SK-N-SH (cell line): ENCODE data around the gene DGKH. TPM values are rescaled to one million over a fixed set of nuclear protein-coding genes. Genes with fewer than 3 reads are reported as not detected.

ENCODE experiments used
- CTCF ChIA-PET: fragments of 300-600, 350-600 bp; formaldehyde crosslinking; extraction: SDS; loops from one replicate; lab custom pipeline; 2021; lab: Yijun Ruan, JAX
- POLR2A ChIA-PET: fragments of 350-600 bp; sonication (Branson Sonifier 250); formaldehyde crosslinking; extraction: SDS; loops from one replicate; lab custom pipeline; 2020; ENCODE audit warnings: antibody characterized with exemption, inconsistent platforms; lab: Yijun Ruan, JAX
- DNase-seq: peaks from one replicate; pipeline ENCODE4 v3.0.0; 2012
- H2AFZ ChIP-seq: fragments of 200-600 bp; sonication (generic); 2 replicates; pipeline ENCODE4 v1.8.1; 2016; ENCODE audit warnings: antibody characterized with exemption, mild to moderate bottlenecking, low read depth
- H3F3A ChIP-seq: fragments of 200-600 bp; sonication (generic); replicated peaks from 2 replicates; pipeline ENCODE3; 2016; ENCODE audit warnings: antibody characterized with exemption, mild to moderate bottlenecking; ENCODE audit not compliant: insufficient read depth
- H3K27ac ChIP-seq, 2 experiments: fragments of 200-500 bp in 1 of 2; fragments of 200-600 bp in 1 of 2; sonication (Bioruptor generic) in 1 of 2; sonication (generic), shearing (Covaris generic) in 1 of 2; 2 replicates each; pipeline versions ENCODE4 v1.5.1 to v1.6.1; 2014 to 2016; ENCODE audit warnings: low read depth in 2 of 2, inconsistent platforms in 1 of 2, low read length in 1 of 2, mild to moderate bottlenecking in 1 of 2, mixed read lengths in 1 of 2
- H3K27me3 ChIP-seq: fragments of 200-600 bp; sonication (generic), shearing (Covaris generic); 2 replicates; pipeline ENCODE4 v1.6.1; 2016; ENCODE audit warnings: mixed run types; ENCODE audit not compliant: insufficient read depth
- H3K36me3 ChIP-seq, 2 experiments: fragments of 200-500 bp in 1 of 2; fragments of 200-600 bp in 1 of 2; sonication (Bioruptor generic) in 1 of 2; sonication (generic) in 1 of 2; replicated peaks in 1 of 2; 2 replicates each; pipeline versions ENCODE3 to v1.5.1; 2014 to 2016; ENCODE audit warnings: low read length in 1 of 2, mild to moderate bottlenecking in 1 of 2; ENCODE audit not compliant: insufficient read depth in 2 of 2, control insufficient read depth in 1 of 2
- H3K4me1 ChIP-seq, 2 experiments: fragments of 200-500 bp in 1 of 2; fragments of 200-600 bp in 1 of 2; sonication (Bioruptor generic) in 1 of 2; sonication (generic), shearing (Covaris generic) in 1 of 2; 2 replicates each; pipeline versions ENCODE4 v1.5.1 to v1.6.1; 2014 to 2016; ENCODE audit warnings: low read depth in 1 of 2, low read length in 1 of 2, mixed run types in 1 of 2; ENCODE audit not compliant: insufficient read depth in 2 of 2, control insufficient read depth in 1 of 2
- H3K4me2 ChIP-seq: fragments of 200-600 bp; sonication (generic), shearing (Covaris generic); 2 replicates; pipeline ENCODE4 v1.6.1; 2017; ENCODE audit warnings: mixed run types
- H3K4me3 ChIP-seq, 2 experiments: fragments of 200-500 bp in 1 of 2; fragments of 200-600 bp in 1 of 2; sonication (Bioruptor generic) in 1 of 2; sonication (generic), shearing (Covaris generic) in 1 of 2; 2 replicates each; pipeline versions ENCODE4 v1.5.1 to v1.8.1; 2014 to 2016; ENCODE audit warnings: low read depth in 2 of 2, inconsistent platforms in 1 of 2, low read length in 1 of 2, mild to moderate bottlenecking in 1 of 2, mixed read lengths in 1 of 2, moderate library complexity in 1 of 2
- H3K79me2 ChIP-seq: fragments of 200-600 bp; sonication (generic); 2 replicates; pipeline ENCODE4 v1.8.1; 2017; ENCODE audit warnings: mild to moderate bottlenecking; ENCODE audit not compliant: insufficient read depth
- H3K9ac ChIP-seq: fragments of 200-600 bp; sonication (generic); 2 replicates; pipeline ENCODE4 v1.6.1; 2017; ENCODE audit warnings: mixed run types
- H3K9me2 ChIP-seq: fragments of 200-600 bp; sonication (generic); 2 replicates; pipeline ENCODE4 v1.6.1; 2017; ENCODE audit warnings: mixed run types
- H3K9me3 ChIP-seq: fragments of 200-600 bp; sonication (generic); 2 replicates; pipeline ENCODE4 v1.6.1; 2017; ENCODE audit warnings: mixed run types, mild to moderate bottlenecking, moderate library complexity
- H4K20me1 ChIP-seq: fragments of 200-600 bp; sonication (generic); 2 replicates; pipeline ENCODE4 v1.6.1; 2017; ENCODE audit warnings: mild to moderate bottlenecking, mixed run types; ENCODE audit not compliant: insufficient read depth
- ELF1 ChIP-seq: IDR thresholded peaks from 2 replicates; pipeline ENCODE4 v1.4.0; 2012
- EP300 ChIP-seq, 2 experiments: IDR thresholded peaks; 2 replicates each; pipeline versions ENCODE4 v1.4.0 to v1.6.1; 2012; ENCODE audit warnings: borderline replicate concordance in 1 of 2, low read depth in 1 of 2, low read length in 1 of 2
- TEAD4 ChIP-seq: IDR thresholded peaks from 2 replicates; pipeline ENCODE4 v1.4.0; 2012; ENCODE audit warnings: mild to moderate bottlenecking, borderline replicate concordance; ENCODE audit not compliant: insufficient read depth
- WGBS: methylation state at CpG from one replicate; pipeline ENCODE4 v1.1.6; 2017; ENCODE audit warnings: low lambda C conversion rate; 5-methylcytosine and 5-hydroxymethylcytosine counted together
- polyA plus RNA-seq, 3 experiments: library from polyadenylated mRNA; depleted of rRNA; stranded (reverse); fragments of >200 nt; gene quantifications; 2 replicates each; pipeline ENCODE4 v1.2.3, GENCODE V29; 2012
- small RNA-seq, 7 experiments: library from RNA; depleted of rRNA; stranded (forward); fragments of <200 nt; gene quantifications; one replicate each; pipeline ENCODE3, GENCODE V24; 2012
- TF ChIP-seq, protein P1 (sequence below): fragments of 150-350 bp; IDR thresholded peaks from 2 replicates; pipeline ENCODE4 v1.6.1; 2017; ENCODE audit warnings: antibody characterized with exemption, low read length, low read depth, borderline replicate concordance
- TF ChIP-seq, protein P2 (sequence below): IDR thresholded peaks from 2 replicates; pipeline ENCODE4 v1.6.1; 2012; ENCODE audit warnings: mild to moderate bottlenecking, low read depth, low read length, moderate library complexity

The DGKH gene
- polyA plus RNA-seq, 1 of the 3 experiments (the other 2 are of a cell fraction) = 2.5 TPM

DNA sequence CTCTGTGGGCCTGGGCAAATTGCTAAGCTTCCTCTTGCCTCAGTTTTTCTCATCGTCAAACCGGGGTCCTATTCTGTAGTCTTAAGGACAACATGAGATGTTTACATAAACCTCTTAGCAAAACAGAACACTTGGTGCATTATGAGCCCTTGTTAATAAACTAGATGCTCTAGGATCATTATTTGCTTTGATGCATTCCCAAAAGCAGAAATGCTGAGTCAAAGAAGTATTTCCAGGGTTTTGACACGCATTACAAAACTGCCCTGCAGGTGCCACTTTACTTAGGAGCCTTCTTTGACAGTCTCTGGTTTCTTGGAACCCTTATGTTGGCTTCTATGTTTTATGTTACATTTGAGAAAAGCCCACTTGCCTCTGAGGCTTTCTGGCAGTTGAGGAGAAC is 235.6 kb downstream of the DGKH start:
- Histone ChIP-seq H3K9ac (no peak overlapping the region), H2AFZ (no peak overlapping the region), H3F3A (no peaks in the 10 kb centered on the region), H3K9me2 (no peaks in the 10 kb centered on the region), H4K20me1 (no peaks in the 10 kb centered on the region; the same call in none of the 2 replicates), H3K27ac (no peak overlapping the region), H3K27me3 (no peaks in the 10 kb centered on the region), H3K4me1 (no peaks in the 10 kb centered on the region; a peak in 3 of 4 replicates), H3K79me2 (peaks cover 52% of the 10 kb centered on the region), H3K9me3 (no peaks in the 10 kb centered on the region), H3K36me3 (peaks cover 29 to 33% of the 10 kb centered on the region in 2 experiments), H3K4me2 (no peak overlapping the region), H3K4me3 (no peak overlapping the region)
- DNase-seq = no peak
- TF ChIP-seq, protein P1, sequence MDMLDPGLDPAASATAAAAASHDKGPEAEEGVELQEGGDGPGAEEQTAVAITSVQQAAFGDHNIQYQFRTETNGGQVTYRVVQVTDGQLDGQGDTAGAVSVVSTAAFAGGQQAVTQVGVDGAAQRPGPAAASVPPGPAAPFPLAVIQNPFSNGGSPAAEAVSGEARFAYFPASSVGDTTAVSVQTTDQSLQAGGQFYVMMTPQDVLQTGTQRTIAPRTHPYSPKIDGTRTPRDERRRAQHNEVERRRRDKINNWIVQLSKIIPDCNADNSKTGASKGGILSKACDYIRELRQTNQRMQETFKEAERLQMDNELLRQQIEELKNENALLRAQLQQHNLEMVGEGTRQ = no peak
- TF ChIP-seq TEAD4 (no peak), ELF1 (no peak), EP300 (IDR thresholded peaks at IDR 0.05; ENCODE audit: borderline replicate concordance in 1 of 2, low read depth in 1 of 2, low read length in 1 of 2) (no peak)
- TF ChIP-seq, protein P2, sequence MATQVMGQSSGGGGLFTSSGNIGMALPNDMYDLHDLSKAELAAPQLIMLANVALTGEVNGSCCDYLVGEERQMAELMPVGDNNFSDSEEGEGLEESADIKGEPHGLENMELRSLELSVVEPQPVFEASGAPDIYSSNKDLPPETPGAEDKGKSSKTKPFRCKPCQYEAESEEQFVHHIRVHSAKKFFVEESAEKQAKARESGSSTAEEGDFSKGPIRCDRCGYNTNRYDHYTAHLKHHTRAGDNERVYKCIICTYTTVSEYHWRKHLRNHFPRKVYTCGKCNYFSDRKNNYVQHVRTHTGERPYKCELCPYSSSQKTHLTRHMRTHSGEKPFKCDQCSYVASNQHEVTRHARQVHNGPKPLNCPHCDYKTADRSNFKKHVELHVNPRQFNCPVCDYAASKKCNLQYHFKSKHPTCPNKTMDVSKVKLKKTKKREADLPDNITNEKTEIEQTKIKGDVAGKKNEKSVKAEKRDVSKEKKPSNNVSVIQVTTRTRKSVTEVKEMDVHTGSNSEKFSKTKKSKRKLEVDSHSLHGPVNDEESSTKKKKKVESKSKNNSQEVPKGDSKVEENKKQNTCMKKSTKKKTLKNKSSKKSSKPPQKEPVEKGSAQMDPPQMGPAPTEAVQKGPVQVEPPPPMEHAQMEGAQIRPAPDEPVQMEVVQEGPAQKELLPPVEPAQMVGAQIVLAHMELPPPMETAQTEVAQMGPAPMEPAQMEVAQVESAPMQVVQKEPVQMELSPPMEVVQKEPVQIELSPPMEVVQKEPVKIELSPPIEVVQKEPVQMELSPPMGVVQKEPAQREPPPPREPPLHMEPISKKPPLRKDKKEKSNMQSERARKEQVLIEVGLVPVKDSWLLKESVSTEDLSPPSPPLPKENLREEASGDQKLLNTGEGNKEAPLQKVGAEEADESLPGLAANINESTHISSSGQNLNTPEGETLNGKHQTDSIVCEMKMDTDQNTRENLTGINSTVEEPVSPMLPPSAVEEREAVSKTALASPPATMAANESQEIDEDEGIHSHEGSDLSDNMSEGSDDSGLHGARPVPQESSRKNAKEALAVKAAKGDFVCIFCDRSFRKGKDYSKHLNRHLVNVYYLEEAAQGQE = no peak
- POLR2A ChIA-PET = no interaction called here
- CTCF ChIA-PET = no interaction called here
- WGBS = 95% methylated on average over 3 of the region's 3 CpGs

Small RNA genes within 50 kb of the gene (small RNA-seq; reads per million reads assigned to genes)
- 0 reads per million in 7 experiments for gene RPS28P8

Other genes starting within 250 kb of the DGKH start
- 5.5 and 6.3 TPM in 2 replicates for gene VWA8, start 87.5 kb upstream of the DGKH start, polyA plus RNA-seq (2012; rRNA removed)
- 5.6 and 8.8 TPM in 2 replicates for gene AKAP11, start 223.5 kb downstream of the DGKH start, polyA plus RNA-seq (2012; rRNA removed)